WTC11 (cell line): ENCODE results near the gene ADAT1. TPM values are rescaled to one million over a fixed set of nuclear protein-coding genes. Genes with fewer than 3 reads are reported as not detected.
A peak's percentile ranks its signal among the peaks of the same experiment; 100 is the strongest.

Experiments
- ATAC-seq: fragments of 200-7000 bp; cut with Tn5 transposase; 2 replicates; pipeline ENCODE4 v1.10.0; 2021; ENCODE audit warnings: mild to moderate bottlenecking, moderate library complexity
- CTCF ChIA-PET: fragments of 300-600 bp; sonication (Branson Sonifier 250); formaldehyde crosslinking; loops from one replicate; lab custom pipeline; 2021; ENCODE audit warnings: antibody characterized with exemption; lab: Charles Lee
- POLR2A ChIA-PET: fragments of 350-600 bp; sonication (Branson Sonifier 250); formaldehyde crosslinking; loops from one replicate; lab custom pipeline; 2021; ENCODE audit warnings: antibody characterized with exemption; lab: Charles Lee
- DNase-seq: peaks from one replicate; pipeline ENCODE4 v3.0.0; 2021; ENCODE audit warnings: low spot score
- H3K27ac Mint-ChIP-seq: 2 replicates; pipeline ENCODE4 v1.8.0; 2021; ENCODE audit warnings: mixed read lengths
- H3K27me3 Mint-ChIP-seq: 2 replicates; pipeline ENCODE4 v1.8.0; 2021; ENCODE audit warnings: low read depth, mild to moderate bottlenecking, moderate library complexity, mixed read lengths
- H3K36me3 Mint-ChIP-seq: 2 replicates; pipeline ENCODE4 v1.8.0; 2021; ENCODE audit warnings: mixed read lengths
- H3K4me1 Mint-ChIP-seq: 2 replicates; pipeline ENCODE4 v1.8.0; 2022; ENCODE audit warnings: mixed read lengths
- H3K4me3 Mint-ChIP-seq: 2 replicates; pipeline ENCODE4 v1.8.0; 2021; ENCODE audit warnings: mild to moderate bottlenecking, moderate library complexity, mixed read lengths
- H3K9me3 Mint-ChIP-seq: 2 replicates; pipeline ENCODE4 v1.8.0; 2021; ENCODE audit warnings: mixed read lengths
- ELF4 ChIP-seq: sonication (generic); formaldehyde crosslinking; IDR thresholded peaks from 2 replicates; pipeline ENCODE4 v1.8.1; 2022; ENCODE audit warnings: low read depth, mild to moderate bottlenecking, moderate library complexity, missing genetic modification reagents
- EMX1 ChIP-seq: fragments of 250-450 bp; sonication (Bioruptor Pico); IDR thresholded peaks from 2 replicates; pipeline ENCODE4 v1.8.0; 2021; ENCODE audit warnings: mild to moderate bottlenecking
- ESRRA ChIP-seq: sonication (generic); formaldehyde crosslinking; IDR thresholded peaks from 2 replicates; pipeline ENCODE4 v1.8.1; 2022; ENCODE audit warnings: mild to moderate bottlenecking, missing genetic modification reagents, borderline replicate concordance
- FOXJ3 ChIP-seq: sonication (generic); formaldehyde crosslinking; IDR thresholded peaks from 2 replicates; pipeline ENCODE4 v1.9.0; 2021; ENCODE audit warnings: missing genetic modification reagents, mild to moderate bottlenecking, borderline replicate concordance
- MAX ChIP-seq: sonication (generic); formaldehyde crosslinking; IDR thresholded peaks from 2 replicates; pipeline ENCODE4 v1.8.0; 2022; ENCODE audit warnings: mild to moderate bottlenecking, missing genetic modification reagents
- NFATC4 ChIP-seq: fragments of 250-450 bp; sonication (Bioruptor Pico); IDR thresholded peaks from 2 replicates; pipeline ENCODE4 v1.9.0; 2021; ENCODE audit warnings: mild to moderate bottlenecking
- OVOL2 ChIP-seq: fragments of 250-450 bp; sonication (Bioruptor Pico); IDR thresholded peaks from 2 replicates; pipeline ENCODE4 v1.9.0; 2021; ENCODE audit warnings: mild to moderate bottlenecking, borderline replicate concordance
- PRDM15 ChIP-seq: sonication (generic); formaldehyde crosslinking; IDR thresholded peaks from 2 replicates; pipeline ENCODE4 v1.8.0; 2022; ENCODE audit warnings: missing genetic modification reagents
- PRRX2 ChIP-seq: fragments of 250-450 bp; sonication (Bioruptor Pico); IDR thresholded peaks from 2 replicates; pipeline ENCODE4 v1.8.0; 2021; ENCODE audit warnings: mild to moderate bottlenecking
- SP1 ChIP-seq: sonication (generic); formaldehyde crosslinking; conservative IDR thresholded peaks from 2 replicates; pipeline ENCODE4 v1.8.1; 2022; ENCODE audit warnings: missing genetic modification reagents
- TEAD1 ChIP-seq: sonication (generic); formaldehyde crosslinking; IDR thresholded peaks from 2 replicates; pipeline ENCODE4 v1.8.0; 2022; ENCODE audit warnings: mild to moderate bottlenecking, missing genetic modification reagents
- ZNF232 ChIP-seq: sonication (generic); formaldehyde crosslinking; IDR thresholded peaks from 2 replicates; pipeline ENCODE4 v1.8.0; 2022; ENCODE audit warnings: mild to moderate bottlenecking, missing genetic modification reagents
- ZNF263 ChIP-seq: sonication (generic); formaldehyde crosslinking; IDR thresholded peaks from 2 replicates; pipeline ENCODE4 v1.8.1; 2022; ENCODE audit warnings: low read depth, mild to moderate bottlenecking, moderate library complexity, missing genetic modification reagents
- ZNF281 ChIP-seq: sonication (generic); formaldehyde crosslinking; IDR thresholded peaks from 2 replicates; pipeline ENCODE4 v1.8.0; 2023; ENCODE audit warnings: mild to moderate bottlenecking, missing genetic modification reagents
- ZNF425 ChIP-seq: fragments of 250-450 bp; sonication (Bioruptor Pico); conservative IDR thresholded peaks from 2 replicates; pipeline ENCODE4 v1.9.0; 2021; ENCODE audit warnings: mild to moderate bottlenecking
- ZNF671 ChIP-seq: fragments of 250-450 bp; sonication (Bioruptor Pico); IDR thresholded peaks from 2 replicates; pipeline ENCODE4 v1.8.0; 2021; ENCODE audit warnings: mild to moderate bottlenecking
- total RNA-seq: library from RNA; stranded (reverse); gene quantifications from 3 replicates; pipeline ENCODE4 v1.2.3, GENCODE V29; 2021
- TF ChIP-seq, protein P1 (sequence below): sonication (generic); formaldehyde crosslinking; conservative IDR thresholded peaks from 2 replicates; pipeline ENCODE4 v1.8.1; 2023; ENCODE audit warnings: mild to moderate bottlenecking, low read depth, missing genetic modification reagents, moderate library complexity
- TF ChIP-seq, protein P2 (sequence below): sonication (generic); formaldehyde crosslinking; IDR thresholded peaks from 2 replicates; pipeline ENCODE4 v1.8.1; 2023; ENCODE audit warnings: mild to moderate bottlenecking, missing genetic modification reagents
- TF ChIP-seq, protein P3 (sequence below): sonication (generic); formaldehyde crosslinking; IDR thresholded peaks from 2 replicates; pipeline ENCODE4 v1.8.1; 2022; ENCODE audit warnings: mild to moderate bottlenecking, moderate library complexity, missing genetic modification reagents

ADAT1 gene
- total RNA-seq, 1 experiment from 2014 or later, result 46.0 TPM

DNA sequence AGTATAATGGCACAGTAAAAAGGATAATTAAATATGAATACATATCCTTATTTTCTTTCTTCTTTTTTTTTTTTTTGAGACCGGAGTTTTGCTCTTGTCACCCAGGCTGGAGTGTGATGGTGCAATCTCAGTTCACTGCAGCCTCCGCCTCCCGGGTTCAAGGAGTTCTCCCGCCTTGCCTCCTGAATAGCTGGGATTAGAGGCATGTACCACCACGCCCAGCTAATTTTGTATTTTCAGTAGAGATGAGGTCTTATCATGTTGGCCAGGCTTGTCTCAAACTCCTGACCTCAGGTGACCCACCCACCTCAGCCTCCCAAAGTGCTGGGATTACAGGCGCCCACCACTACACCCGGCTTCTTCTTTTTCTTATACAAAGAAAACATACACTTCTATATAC, 44.9 kb downstream of the ADAT1 start (continued):
- TF ChIP-seq ZNF425 (CRISPR knock-in tag) (no peak), SP1 (CRISPR knock-in tag) (no peak), PRRX2 (CRISPR knock-in tag) (no peak)
- TF ChIP-seq, protein P1, sequence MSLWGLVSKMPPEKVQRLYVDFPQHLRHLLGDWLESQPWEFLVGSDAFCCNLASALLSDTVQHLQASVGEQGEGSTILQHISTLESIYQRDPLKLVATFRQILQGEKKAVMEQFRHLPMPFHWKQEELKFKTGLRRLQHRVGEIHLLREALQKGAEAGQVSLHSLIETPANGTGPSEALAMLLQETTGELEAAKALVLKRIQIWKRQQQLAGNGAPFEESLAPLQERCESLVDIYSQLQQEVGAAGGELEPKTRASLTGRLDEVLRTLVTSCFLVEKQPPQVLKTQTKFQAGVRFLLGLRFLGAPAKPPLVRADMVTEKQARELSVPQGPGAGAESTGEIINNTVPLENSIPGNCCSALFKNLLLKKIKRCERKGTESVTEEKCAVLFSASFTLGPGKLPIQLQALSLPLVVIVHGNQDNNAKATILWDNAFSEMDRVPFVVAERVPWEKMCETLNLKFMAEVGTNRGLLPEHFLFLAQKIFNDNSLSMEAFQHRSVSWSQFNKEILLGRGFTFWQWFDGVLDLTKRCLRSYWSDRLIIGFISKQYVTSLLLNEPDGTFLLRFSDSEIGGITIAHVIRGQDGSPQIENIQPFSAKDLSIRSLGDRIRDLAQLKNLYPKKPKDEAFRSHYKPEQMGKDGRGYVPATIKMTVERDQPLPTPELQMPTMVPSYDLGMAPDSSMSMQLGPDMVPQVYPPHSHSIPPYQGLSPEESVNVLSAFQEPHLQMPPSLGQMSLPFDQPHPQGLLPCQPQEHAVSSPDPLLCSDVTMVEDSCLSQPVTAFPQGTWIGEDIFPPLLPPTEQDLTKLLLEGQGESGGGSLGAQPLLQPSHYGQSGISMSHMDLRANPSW (CRISPR knock-in tag), result no peak
- TF ChIP-seq, protein P2, sequence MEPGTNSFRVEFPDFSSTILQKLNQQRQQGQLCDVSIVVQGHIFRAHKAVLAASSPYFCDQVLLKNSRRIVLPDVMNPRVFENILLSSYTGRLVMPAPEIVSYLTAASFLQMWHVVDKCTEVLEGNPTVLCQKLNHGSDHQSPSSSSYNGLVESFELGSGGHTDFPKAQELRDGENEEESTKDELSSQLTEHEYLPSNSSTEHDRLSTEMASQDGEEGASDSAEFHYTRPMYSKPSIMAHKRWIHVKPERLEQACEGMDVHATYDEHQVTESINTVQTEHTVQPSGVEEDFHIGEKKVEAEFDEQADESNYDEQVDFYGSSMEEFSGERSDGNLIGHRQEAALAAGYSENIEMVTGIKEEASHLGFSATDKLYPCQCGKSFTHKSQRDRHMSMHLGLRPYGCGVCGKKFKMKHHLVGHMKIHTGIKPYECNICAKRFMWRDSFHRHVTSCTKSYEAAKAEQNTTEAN (CRISPR knock-in tag), result no peak
- TF ChIP-seq, protein P3, sequence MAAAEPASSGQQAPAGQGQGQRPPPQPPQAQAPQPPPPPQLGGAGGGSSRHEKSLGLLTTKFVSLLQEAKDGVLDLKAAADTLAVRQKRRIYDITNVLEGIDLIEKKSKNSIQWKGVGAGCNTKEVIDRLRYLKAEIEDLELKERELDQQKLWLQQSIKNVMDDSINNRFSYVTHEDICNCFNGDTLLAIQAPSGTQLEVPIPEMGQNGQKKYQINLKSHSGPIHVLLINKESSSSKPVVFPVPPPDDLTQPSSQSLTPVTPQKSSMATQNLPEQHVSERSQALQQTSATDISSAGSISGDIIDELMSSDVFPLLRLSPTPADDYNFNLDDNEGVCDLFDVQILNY (CRISPR knock-in tag), result no peak

- CTCF ChIA-PET, result interaction anchor here (1.2 kb wide), 1 partner anchor 59 kb away, joined by 7 read pairs; no protein-coding TSS in a partner anchor
- H3K4me3 Mint-ChIP-seq, result no peak overlapping the region
- POLR2A ChIA-PET, result interaction anchor here (0.6 kb wide), 1 partner anchor 1085 kb away, joined by 4 read pairs; no protein-coding TSS in a partner anchor
- ATAC-seq, result no peak; the same call in none of the 2 replicates
- DNase-seq, result no peak
- H3K4me1 Mint-ChIP-seq, result peaks cover 16% of the 10 kb centered on the region
- peaks cover 53% of the 10 kb centered on the region for H3K36me3 Mint-ChIP-seq
- peak overlapping the region; percentile 66 for H3K27ac Mint-ChIP-seq
- H3K27me3 Mint-ChIP-seq, result no peaks in the 10 kb centered on the region
- H3K9me3 Mint-ChIP-seq, result no peaks in the 10 kb centered on the region
- TF ChIP-seq ZNF281 (CRISPR knock-in tag) (no peak), ZNF263 (CRISPR knock-in tag) (no peak), NFATC4 (CRISPR knock-in tag) (no peak), EMX1 (CRISPR knock-in tag) (no peak), SP1 (CRISPR knock-in tag) (no peak), ZNF232 (CRISPR knock-in tag) (no peak), ESRRA (CRISPR knock-in tag) (no peak), ELF4 (CRISPR knock-in tag) (no peak), TEAD1 (CRISPR knock-in tag) (no peak), PRDM15 (CRISPR knock-in tag) (no peak), ZNF671 (CRISPR knock-in tag) (no peak), MAX (CRISPR knock-in tag) (no peak), FOXJ3 (no peak), OVOL2 (no peak)
- TF ChIP-seq, protein P2 (CRISPR knock-in tag), result no peak
- TF ChIP-seq, protein P3 (CRISPR knock-in tag), result no peak
Observed at GRCh38 chr16:75576384-75576811, 46.7 kb downstream of the ADAT1 start.
